ENCODE measurements around the gene TUBB. TPM values are rescaled to one million over a fixed set of nuclear protein-coding genes. Genes with fewer than 3 reads are reported as not detected.

The TUBB gene
- total and polyA plus RNA-seq, 4 donors = 115 to 533 (median 210) TPM

DNA sequence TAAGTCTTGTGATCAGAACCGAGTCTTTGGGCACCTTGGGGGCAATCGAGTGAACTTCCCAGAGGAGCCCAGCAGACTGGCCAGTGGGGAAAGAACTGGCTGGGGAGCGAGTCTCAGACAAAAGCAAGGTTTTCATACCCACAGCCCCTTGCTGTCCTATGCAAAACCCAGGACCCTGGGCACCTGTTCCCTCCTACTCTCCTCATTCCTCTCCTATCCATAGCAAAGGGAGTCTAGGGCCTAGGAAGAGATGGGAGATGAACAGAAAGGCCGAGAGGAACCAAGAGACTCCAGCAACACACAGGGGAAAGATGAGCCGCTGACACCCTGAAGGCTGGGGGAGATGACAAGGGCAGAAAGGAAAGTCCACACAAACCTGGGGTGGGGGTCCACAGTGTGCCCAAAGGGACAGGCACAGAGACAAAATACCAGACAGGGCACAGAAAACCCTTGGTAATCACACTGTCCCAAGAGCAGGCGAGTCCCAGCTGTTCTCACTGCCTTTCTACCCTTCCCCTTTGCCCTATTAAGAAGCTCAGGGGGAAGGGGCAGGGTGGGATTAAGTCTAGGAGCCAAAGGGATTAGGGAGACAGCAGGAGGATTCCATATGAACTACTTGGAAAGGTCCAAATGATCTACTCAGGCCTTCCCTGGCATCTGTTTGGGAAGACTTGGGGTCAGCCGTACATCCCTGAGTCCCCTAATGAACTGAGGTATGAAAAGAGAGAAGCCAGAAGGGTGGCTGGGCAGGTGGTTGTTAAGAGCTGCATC, 40.2 kb upstream of the TUBB start:
- TF ChIP-seq, protein P1, sequence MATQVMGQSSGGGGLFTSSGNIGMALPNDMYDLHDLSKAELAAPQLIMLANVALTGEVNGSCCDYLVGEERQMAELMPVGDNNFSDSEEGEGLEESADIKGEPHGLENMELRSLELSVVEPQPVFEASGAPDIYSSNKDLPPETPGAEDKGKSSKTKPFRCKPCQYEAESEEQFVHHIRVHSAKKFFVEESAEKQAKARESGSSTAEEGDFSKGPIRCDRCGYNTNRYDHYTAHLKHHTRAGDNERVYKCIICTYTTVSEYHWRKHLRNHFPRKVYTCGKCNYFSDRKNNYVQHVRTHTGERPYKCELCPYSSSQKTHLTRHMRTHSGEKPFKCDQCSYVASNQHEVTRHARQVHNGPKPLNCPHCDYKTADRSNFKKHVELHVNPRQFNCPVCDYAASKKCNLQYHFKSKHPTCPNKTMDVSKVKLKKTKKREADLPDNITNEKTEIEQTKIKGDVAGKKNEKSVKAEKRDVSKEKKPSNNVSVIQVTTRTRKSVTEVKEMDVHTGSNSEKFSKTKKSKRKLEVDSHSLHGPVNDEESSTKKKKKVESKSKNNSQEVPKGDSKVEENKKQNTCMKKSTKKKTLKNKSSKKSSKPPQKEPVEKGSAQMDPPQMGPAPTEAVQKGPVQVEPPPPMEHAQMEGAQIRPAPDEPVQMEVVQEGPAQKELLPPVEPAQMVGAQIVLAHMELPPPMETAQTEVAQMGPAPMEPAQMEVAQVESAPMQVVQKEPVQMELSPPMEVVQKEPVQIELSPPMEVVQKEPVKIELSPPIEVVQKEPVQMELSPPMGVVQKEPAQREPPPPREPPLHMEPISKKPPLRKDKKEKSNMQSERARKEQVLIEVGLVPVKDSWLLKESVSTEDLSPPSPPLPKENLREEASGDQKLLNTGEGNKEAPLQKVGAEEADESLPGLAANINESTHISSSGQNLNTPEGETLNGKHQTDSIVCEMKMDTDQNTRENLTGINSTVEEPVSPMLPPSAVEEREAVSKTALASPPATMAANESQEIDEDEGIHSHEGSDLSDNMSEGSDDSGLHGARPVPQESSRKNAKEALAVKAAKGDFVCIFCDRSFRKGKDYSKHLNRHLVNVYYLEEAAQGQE (IDR thresholded peaks at IDR 0.05) = no peak
- no peak for TF ChIP-seq HNF4A (conservative IDR thresholded peaks at IDR 0.05)
- no peak for TF ChIP-seq RXRA (IDR thresholded peaks at IDR 0.05)
- TF ChIP-seq FOXA1 (IDR thresholded peaks at IDR 0.05) = no peak
- TF ChIP-seq SP1 (IDR thresholded peaks at IDR 0.05) = no peak
- peaks cover 0 to 8% (median 5%) of the 10 kb centered on the region in 4 donors for H3K36me3 ChIP-seq (ENCODE audit: control insufficient read depth in 4 of 4, insufficient read depth in 3 of 4, low read depth in 1 of 4, low read length in 3 of 4)
- H3K4me1 ChIP-seq (ENCODE audit: control insufficient read depth in 4 of 4, insufficient read depth in 4 of 4, low read length in 3 of 4) = peaks cover 16 to 82% (median 62%) of the 10 kb centered on the region in 4 donors
- peak overlapping the region; percentile 88 for H3K27ac ChIP-seq (ENCODE audit: low read depth in 1 of 2, low read length in 2 of 2)
- WGBS = 47% methylated on average over 7 of the region's 7 CpGs
- no peak for DNase-seq (ENCODE audit: low spot score)
- H3K4me3 ChIP-seq (ENCODE audit: low read depth in 1 of 3, low read length in 3 of 3) = peak overlapping the region; percentile 21 to 44 (median 40)
- no peaks in the 10 kb centered on the region for H3K27me3 ChIP-seq (ENCODE audit: control insufficient read depth in 4 of 4, insufficient read depth in 4 of 4, low read length in 3 of 4)
- peak overlapping the region; percentile 52 to 86 for H3K9ac ChIP-seq (ENCODE audit: low read depth in 1 of 2, low read length in 2 of 2)
- no peaks in the 10 kb centered on the region for H3K9me3 ChIP-seq (ENCODE audit: control insufficient read depth in 4 of 4, low read length in 3 of 4)

DNA sequence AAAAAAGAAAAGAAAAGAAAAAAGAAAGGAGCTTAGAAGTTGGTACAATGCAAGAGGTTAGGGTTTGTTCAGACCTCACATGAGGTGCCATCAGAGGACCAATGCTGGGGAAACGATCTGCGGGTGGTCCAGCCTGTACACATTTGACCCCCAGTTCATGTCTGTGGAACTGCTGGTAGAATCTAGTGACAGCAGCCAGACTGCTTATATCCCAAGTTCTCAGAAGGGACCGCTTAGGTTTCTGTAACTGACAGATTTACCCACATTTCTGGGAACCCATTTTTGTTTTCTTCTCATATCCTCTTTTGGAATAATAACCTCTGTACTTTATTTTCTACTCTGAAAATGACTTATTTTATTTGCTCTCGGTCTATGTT, 38.4 kb upstream of the TUBB start:
- H3K9me3 ChIP-seq (ENCODE audit: control insufficient read depth in 4 of 4, low read length in 3 of 4) = no peaks in the 10 kb centered on the region
- TF ChIP-seq GABPA (IDR thresholded peaks at IDR 0.05 in 1 of 2, conservative IDR thresholded peaks at IDR 0.05 in 1 of 2) (no peak), NR2F2 (IDR thresholded peaks at IDR 0.05) (no peak)
- H3K36me3 ChIP-seq (ENCODE audit: control insufficient read depth in 4 of 4, insufficient read depth in 3 of 4, low read depth in 1 of 4, low read length in 3 of 4) = peaks cover 0 to 6% (median under 1%) of the 10 kb centered on the region in 4 donors
- no peaks in the 10 kb centered on the region for H3K27me3 ChIP-seq (ENCODE audit: control insufficient read depth in 4 of 4, insufficient read depth in 4 of 4, low read length in 3 of 4)
- H3K4me3 ChIP-seq (ENCODE audit: low read depth in 1 of 3, low read length in 3 of 3) = peak overlapping the region in 1 of 3 donors; percentile 60
- peaks cover 21 to 84% (median 66%) of the 10 kb centered on the region in 4 donors for H3K4me1 ChIP-seq (ENCODE audit: control insufficient read depth in 4 of 4, insufficient read depth in 4 of 4, low read length in 3 of 4)
- peak overlapping the region in 1 of 2 donors; percentile 0 for H3K9ac ChIP-seq (ENCODE audit: low read depth in 1 of 2, low read length in 2 of 2)
- DNase-seq (ENCODE audit: low spot score) = no peak
- WGBS = 62% methylated on average over 4 of the region's 4 CpGs
- H3K27ac ChIP-seq (ENCODE audit: low read depth in 1 of 2, low read length in 2 of 2) = peak overlapping the region; percentile 97 to 99

DNA sequence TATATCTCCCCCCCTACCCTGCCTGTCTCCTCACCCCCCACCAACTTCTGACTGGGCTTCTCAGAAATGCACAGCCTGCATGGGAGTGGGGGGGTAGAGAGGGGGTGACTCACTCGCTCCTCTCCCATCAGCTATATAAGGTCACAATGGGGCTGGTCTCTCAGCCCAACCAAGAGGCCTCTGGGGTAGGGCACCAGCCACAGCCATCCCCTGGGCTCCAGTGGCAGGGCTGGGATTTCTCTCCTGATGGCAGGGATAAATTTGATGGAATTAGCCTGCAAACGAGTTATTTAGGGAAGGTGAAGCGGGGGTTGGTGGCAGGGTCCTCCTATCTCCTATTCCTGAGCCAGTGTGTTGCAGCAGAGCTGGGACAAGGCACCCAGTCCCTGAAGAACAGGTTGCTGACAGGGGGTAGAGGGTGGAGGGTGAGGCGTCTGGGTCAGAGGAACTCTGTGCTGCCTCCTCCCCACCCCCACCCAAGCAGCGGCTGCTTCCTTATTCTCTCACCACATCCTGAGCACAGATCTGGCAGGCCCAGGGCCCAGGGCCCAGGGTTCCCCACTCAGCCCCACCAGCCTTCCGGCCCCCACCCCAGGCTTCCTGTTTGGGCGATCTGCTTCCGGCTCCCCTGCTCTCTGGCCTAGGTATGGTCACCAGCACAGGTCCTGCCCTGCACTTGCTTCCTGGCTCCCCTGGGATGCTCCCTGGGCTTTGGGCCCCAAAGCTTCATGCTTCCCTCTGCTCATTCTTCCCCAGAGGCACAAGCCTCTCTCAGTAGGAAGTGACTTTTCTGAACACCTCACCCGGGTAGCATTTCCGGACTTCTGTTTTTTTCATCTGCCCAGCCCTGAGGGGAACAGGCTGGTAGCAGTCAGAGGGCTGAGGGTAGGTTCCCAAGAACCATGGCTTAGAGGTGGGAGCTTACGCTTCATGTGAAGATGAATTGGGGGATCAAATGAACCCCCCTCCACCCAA, 37.7 kb upstream of the TUBB start:
- H3K36me3 ChIP-seq (ENCODE audit: control insufficient read depth in 4 of 4, insufficient read depth in 3 of 4, low read depth in 1 of 4, low read length in 3 of 4) = peaks cover 0 to 3% (median 0%) of the 10 kb centered on the region in 4 donors
- no peak for DNase-seq (ENCODE audit: low spot score)
- H3K4me1 ChIP-seq (ENCODE audit: control insufficient read depth in 4 of 4, insufficient read depth in 4 of 4, low read length in 3 of 4) = peaks cover 19 to 78% (median 60%) of the 10 kb centered on the region in 4 donors
- TF ChIP-seq YY1 (IDR thresholded peaks at IDR 0.05) = peak; percentile 7
- TF ChIP-seq, protein P1 (IDR thresholded peaks at IDR 0.05) = no peak
- TF ChIP-seq, protein P2, sequence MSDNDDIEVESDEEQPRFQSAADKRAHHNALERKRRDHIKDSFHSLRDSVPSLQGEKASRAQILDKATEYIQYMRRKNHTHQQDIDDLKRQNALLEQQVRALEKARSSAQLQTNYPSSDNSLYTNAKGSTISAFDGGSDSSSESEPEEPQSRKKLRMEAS (IDR thresholded peaks at IDR 0.05) = peak; percentile 66
- peak; percentile 5 to 25 for TF ChIP-seq RXRA (IDR thresholded peaks at IDR 0.05)
- TF ChIP-seq, protein P3, sequence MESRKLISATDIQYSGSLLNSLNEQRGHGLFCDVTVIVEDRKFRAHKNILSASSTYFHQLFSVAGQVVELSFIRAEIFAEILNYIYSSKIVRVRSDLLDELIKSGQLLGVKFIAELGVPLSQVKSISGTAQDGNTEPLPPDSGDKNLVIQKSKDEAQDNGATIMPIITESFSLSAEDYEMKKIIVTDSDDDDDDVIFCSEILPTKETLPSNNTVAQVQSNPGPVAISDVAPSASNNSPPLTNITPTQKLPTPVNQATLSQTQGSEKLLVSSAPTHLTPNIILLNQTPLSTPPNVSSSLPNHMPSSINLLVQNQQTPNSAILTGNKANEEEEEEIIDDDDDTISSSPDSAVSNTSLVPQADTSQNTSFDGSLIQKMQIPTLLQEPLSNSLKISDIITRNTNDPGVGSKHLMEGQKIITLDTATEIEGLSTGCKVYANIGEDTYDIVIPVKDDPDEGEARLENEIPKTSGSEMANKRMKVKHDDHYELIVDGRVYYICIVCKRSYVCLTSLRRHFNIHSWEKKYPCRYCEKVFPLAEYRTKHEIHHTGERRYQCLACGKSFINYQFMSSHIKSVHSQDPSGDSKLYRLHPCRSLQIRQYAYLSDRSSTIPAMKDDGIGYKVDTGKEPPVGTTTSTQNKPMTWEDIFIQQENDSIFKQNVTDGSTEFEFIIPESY (IDR thresholded peaks at IDR 0.05) = no peak
- TF ChIP-seq NR2F2 (IDR thresholded peaks at IDR 0.05) = peak; percentile 70
- peak; percentile 55 to 61 for TF ChIP-seq JUND (IDR thresholded peaks at IDR 0.05)
- TF ChIP-seq, protein P4, sequence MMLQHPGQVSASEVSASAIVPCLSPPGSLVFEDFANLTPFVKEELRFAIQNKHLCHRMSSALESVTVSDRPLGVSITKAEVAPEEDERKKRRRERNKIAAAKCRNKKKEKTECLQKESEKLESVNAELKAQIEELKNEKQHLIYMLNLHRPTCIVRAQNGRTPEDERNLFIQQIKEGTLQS (IDR thresholded peaks at IDR 0.05) = no peak
- peak; percentile 64 to 84 for TF ChIP-seq GABPA (IDR thresholded peaks at IDR 0.05 in 1 of 2, conservative IDR thresholded peaks at IDR 0.05 in 1 of 2)
- TF ChIP-seq SP1 (IDR thresholded peaks at IDR 0.05) = peak; percentile 20
- peak; percentile 12 to 53 for TF ChIP-seq EGR1 (IDR thresholded peaks at IDR 0.05; ENCODE audit: low read depth in 2 of 2)
- H3K27me3 ChIP-seq (ENCODE audit: control insufficient read depth in 4 of 4, insufficient read depth in 4 of 4, low read length in 3 of 4) = no peaks in the 10 kb centered on the region
- H3K27ac ChIP-seq (ENCODE audit: low read depth in 1 of 2, low read length in 2 of 2) = peak overlapping the region; percentile 97 to 99
- H3K9me3 ChIP-seq (ENCODE audit: control insufficient read depth in 4 of 4, low read length in 3 of 4) = no peaks in the 10 kb centered on the region
- H3K4me3 ChIP-seq (ENCODE audit: low read depth in 1 of 3, low read length in 3 of 3) = peak overlapping the region; percentile 59 to 71 (median 60)
- H3K9ac ChIP-seq (ENCODE audit: low read depth in 1 of 2, low read length in 2 of 2) = peak overlapping the region; percentile 24 to 77
- 54% methylated on average over 11 of the region's 11 CpGs for WGBS
